ENCODE results near the gene VPS4B. TPM values are rescaled to one million over a fixed set of nuclear protein-coding genes. Genes with fewer than 3 reads are reported as not detected.

The VPS4B gene
- 109 and 114 TPM in 2 replicates for total RNA-seq

DNA sequence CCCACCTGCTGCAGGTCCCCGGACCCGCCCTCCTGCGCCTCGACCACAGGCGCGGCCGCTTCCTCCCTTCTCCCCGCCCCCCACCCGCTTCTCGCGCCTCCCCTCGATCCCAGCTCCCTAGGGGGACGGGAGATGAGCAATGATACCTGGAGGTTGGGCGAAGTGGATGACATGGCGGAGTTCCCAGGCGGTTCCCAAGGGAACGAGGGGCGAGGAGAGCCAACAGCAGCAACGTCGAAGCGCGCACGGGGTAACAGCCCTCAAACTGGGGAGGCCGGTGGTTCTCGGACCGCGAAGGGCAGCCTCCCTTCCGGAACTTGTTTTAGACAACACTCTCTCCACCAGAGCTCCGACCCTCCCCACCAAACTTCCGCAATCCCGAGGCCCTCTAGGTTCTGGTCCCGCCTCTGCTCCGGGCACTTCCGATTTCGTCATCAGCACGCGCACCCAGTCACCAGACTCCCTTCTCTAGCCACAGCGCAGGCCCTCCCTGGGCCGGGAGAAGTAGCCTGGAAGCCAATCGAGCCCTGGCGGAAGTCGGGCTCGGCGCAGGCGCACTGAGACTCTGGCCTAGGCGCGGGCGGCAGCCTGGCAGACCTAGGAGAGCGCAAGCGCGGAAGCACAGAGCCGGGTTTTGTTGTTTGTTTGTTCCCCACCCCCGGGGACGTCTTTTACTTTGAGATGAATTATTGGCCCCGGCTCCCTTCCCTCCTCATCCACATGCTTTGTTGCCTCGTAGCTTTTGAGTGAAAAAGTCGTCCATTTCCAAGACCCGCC lies at the start of gene VPS4B:
Gene VPS4B (minus strand): TSS at position 390 of the 777 bp plus-strand sequence. CDS start 217 bp downstream, at position 173.

DNA sequence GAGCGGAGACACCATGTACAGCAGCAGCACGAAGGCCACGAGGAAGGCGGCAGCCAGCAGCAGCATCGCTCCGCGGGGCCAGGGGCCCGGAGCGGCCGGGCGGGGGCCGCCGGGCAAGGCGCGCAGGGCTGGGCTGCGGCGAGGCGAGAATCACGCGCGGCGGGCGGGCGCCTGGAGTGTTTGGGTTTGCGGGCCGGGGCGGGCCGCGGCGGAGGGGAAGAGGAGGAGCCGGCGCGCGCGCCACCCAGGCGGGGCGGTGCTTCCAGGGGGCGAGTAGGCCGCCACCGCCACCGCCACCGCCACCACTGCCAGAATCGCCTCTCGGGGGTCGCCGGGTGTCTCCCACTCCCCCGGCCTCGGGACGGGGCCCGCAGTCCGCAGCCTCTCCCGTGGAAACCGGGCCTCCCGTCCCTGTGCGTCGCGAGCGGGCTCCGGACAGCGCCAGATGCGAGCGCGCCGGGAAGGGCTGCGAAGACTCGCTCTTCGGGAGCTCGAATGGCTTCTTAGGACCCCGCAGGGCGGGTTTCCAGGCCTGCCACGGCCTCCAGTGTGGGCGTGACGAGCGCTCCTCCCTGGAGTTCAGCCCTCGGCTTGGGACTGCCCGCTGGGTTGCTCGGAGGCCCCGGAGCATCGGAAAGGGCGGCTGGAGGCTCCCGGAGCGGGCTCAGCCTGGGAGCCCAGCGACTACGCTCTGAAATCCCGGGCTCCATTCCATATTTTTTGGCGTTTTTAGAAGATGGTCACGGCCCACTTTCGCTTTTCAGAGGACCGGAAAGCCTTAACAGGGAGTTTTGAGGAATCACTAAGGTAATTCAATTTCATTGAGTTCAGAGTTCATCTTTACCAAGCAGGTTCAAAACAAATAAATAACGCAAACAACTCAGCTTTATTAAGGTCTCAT lies 55.0 kb downstream of the VPS4B start, which contains the start of gene KDSR:
Gene KDSR (minus strand): TSS at position 154 of the 901 bp plus-strand sequence. CDS start 88 bp downstream, at position 66.

Other genes starting within 250 kb of the VPS4B start
- 1.9 and 2.6 TPM in 2 replicates for gene BCL2, start 102.7 kb downstream of the VPS4B start, total RNA-seq
- 50.3 and 53.3 TPM in 2 replicates for gene KDSR, start 55.3 kb downstream of the VPS4B start, total RNA-seq
- 883 and 1,115 TPM in 2 replicates for gene SERPINB5, start 54.5 kb upstream of the VPS4B start, total RNA-seq
- 0.43 and 0.48 TPM in 2 replicates for gene SERPINB12, start 119.9 kb upstream of the VPS4B start, total RNA-seq
- 9.2 and 20.5 TPM in 2 replicates for gene SERPINB13, start 164.9 kb upstream of the VPS4B start, total RNA-seq
- gene SERPINB4, start 221.8 kb upstream of the VPS4B start, total RNA-seq, result 8.1 and 10.8 TPM in 2 replicates
- gene SERPINB3, start 239.4 kb upstream of the VPS4B start, total RNA-seq, result 33.7 and 83.3 TPM in 2 replicates